ENCODE results near the gene GTF2H3. TPM values are rescaled to one million over a fixed set of nuclear protein-coding genes. Genes with fewer than 3 reads are reported as not detected.

The GTF2H3 gene
- total and polyA plus RNA-seq, 9 of the 15 experiments (the other 6 are each of a cell fraction or from before 2014, with no cell fraction given), result 22.7 to 99.7 (median 49.6) TPM

DNA sequence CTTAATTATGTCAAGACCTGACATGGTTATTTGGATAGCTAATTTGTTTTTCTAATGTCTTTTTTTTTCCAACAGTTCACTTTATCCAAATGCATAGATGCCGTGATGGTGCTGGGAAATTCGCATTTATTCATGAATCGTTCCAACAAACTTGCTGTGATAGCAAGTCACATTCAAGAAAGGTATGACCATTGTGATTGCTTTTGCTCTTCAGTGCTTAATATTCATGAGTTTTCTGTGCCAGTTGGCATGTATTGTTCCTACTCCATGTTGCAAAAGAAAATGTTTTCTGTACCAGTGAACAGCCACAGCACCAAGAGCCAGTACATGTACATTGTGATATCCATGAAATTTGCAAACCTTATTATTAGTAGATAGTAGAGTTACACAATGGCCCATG is 11.8 kb downstream of the GTF2H3 start:
- in situ Hi-C loops (cut with MboI) (no loop called here), intact Hi-C loops (cut with micrococcal nuclease) (no loop called here)
- ATAC-seq (no peak), FAIRE-seq (no peak), DNase-seq (ENCODE audit: extremely low read depth in 1 of 4, low spot score in 3 of 4) (no peak)
- no peaks in the 10 kb centered on the region for H4K20me1 ChIP-seq (replicated peaks; ENCODE audit: control insufficient read depth, insufficient read depth, low read length)
- peaks cover 94% of the 10 kb centered on the region for H3K36me3 ChIP-seq (ENCODE audit: control insufficient read depth, insufficient read depth, low read length)
- ChIA-PET POLR2A (interaction anchor here (0.6 kb wide), 1 partner anchor 17 kb away, joined by 3 read pairs; no protein-coding TSS in a partner anchor), CTCF (ENCODE audit: low intra/inter-chr PET ratio) (no interaction called here)
- H2AFZ ChIP-seq (ENCODE audit: low read depth, low read length), result no peak overlapping the region
- H3K4me1 ChIP-seq (replicated peaks in 1 of 2; ENCODE audit: control insufficient read depth in 2 of 2, insufficient read depth in 2 of 2, low read length in 2 of 2), result no peaks in the 10 kb centered on the region
- WGBS (ENCODE audit: insufficient coverage, low coverage, missing lambda C conversion rate), result 92% methylated on average over 3 of the region's 3 CpGs
- H3K9me3 ChIP-seq (replicated peaks; ENCODE audit: control insufficient read depth, insufficient read depth, low read depth, low read length), result no peaks in the 10 kb centered on the region
- no peak overlapping the region for H3K4me3 ChIP-seq
- no peak overlapping the region for H3K27ac ChIP-seq (ENCODE audit: extremely low read depth, low read depth, low read length)
- BruUV-seq (replicated peaks), result no TSS peak
- H3K9ac ChIP-seq (ENCODE audit: insufficient read depth in 1 of 2, low read depth in 2 of 2, low read length in 2 of 2), result no peak overlapping the region
- H3K79me2 ChIP-seq (ENCODE audit: control insufficient read depth, insufficient read depth, low read length), result peaks cover 8% of the 10 kb centered on the region
- H3K4me2 ChIP-seq (ENCODE audit: insufficient read depth, low read length), result no peak overlapping the region
- H3K9me1 ChIP-seq (ENCODE audit: control insufficient read depth, insufficient read depth, low read length), result no peaks in the 10 kb centered on the region
- H3K27me3 ChIP-seq (ENCODE audit: control insufficient read depth in 2 of 2, insufficient read depth in 2 of 2, low read length in 2 of 2), result no peaks in the 10 kb centered on the region
- TF ChIP-seq BRF1 (IDR thresholded peaks at IDR 0.05; ENCODE audit: borderline replicate concordance, extremely low read depth, insufficient read length) (no peak), ZNF282 (CRISPR knock-in tag; IDR thresholded peaks at IDR 0.05) (no peak), ZNF586 (CRISPR knock-in tag; conservative IDR thresholded peaks at IDR 0.05) (no peak), MAFF (IDR thresholded peaks at IDR 0.05; ENCODE audit: low read length) (no peak), RB1 (IDR thresholded peaks at IDR 0.05; ENCODE audit: low read depth) (no peak), MYBL2 (IDR thresholded peaks at IDR 0.05; ENCODE audit: low read depth) (no peak), MYBL2 (CRISPR knock-in tag; IDR thresholded peaks at IDR 0.05; ENCODE audit: borderline replicate concordance) (no peak), L3MBTL2 (IDR thresholded peaks at IDR 0.05) (no peak), ZNF197 (CRISPR knock-in tag; IDR thresholded peaks at IDR 0.05; ENCODE audit: low read depth) (no peak), TAF1 (IDR thresholded peaks at IDR 0.05; ENCODE audit: control insufficient read depth, extremely low read depth, insufficient read depth, low read length, severe bottlenecking) (no peak), EGR1 (conservative IDR thresholded peaks at IDR 0.05) (no peak), POLR2G (IDR thresholded peaks at IDR 0.05; ENCODE audit: low read depth, low read length) (no peak), MEF2A (IDR thresholded peaks at IDR 0.05; ENCODE audit: control insufficient read depth, low read depth, low read length) (no peak), ZFPM2 (CRISPR knock-in tag; IDR thresholded peaks at IDR 0.05) (no peak)
- TF ChIP-seq, protein P1, sequence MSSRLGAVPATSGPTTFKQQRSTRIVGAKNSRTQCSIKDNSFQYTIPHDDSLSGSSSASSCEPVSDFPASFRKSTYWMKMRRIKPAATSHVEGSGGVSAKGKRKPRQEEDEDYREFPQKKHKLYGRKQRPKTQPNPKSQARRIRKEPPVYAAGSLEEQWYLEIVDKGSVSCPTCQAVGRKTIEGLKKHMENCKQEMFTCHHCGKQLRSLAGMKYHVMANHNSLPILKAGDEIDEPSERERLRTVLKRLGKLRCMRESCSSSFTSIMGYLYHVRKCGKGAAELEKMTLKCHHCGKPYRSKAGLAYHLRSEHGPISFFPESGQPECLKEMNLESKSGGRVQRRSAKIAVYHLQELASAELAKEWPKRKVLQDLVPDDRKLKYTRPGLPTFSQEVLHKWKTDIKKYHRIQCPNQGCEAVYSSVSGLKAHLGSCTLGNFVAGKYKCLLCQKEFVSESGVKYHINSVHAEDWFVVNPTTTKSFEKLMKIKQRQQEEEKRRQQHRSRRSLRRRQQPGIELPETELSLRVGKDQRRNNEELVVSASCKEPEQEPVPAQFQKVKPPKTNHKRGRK (tag; IDR thresholded peaks at IDR 0.05), result no peak
- TF ChIP-seq, protein P2, sequence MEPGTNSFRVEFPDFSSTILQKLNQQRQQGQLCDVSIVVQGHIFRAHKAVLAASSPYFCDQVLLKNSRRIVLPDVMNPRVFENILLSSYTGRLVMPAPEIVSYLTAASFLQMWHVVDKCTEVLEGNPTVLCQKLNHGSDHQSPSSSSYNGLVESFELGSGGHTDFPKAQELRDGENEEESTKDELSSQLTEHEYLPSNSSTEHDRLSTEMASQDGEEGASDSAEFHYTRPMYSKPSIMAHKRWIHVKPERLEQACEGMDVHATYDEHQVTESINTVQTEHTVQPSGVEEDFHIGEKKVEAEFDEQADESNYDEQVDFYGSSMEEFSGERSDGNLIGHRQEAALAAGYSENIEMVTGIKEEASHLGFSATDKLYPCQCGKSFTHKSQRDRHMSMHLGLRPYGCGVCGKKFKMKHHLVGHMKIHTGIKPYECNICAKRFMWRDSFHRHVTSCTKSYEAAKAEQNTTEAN (CRISPR knock-in tag; IDR thresholded peaks at IDR 0.05), result no peak
- TF ChIP-seq, protein P3, sequence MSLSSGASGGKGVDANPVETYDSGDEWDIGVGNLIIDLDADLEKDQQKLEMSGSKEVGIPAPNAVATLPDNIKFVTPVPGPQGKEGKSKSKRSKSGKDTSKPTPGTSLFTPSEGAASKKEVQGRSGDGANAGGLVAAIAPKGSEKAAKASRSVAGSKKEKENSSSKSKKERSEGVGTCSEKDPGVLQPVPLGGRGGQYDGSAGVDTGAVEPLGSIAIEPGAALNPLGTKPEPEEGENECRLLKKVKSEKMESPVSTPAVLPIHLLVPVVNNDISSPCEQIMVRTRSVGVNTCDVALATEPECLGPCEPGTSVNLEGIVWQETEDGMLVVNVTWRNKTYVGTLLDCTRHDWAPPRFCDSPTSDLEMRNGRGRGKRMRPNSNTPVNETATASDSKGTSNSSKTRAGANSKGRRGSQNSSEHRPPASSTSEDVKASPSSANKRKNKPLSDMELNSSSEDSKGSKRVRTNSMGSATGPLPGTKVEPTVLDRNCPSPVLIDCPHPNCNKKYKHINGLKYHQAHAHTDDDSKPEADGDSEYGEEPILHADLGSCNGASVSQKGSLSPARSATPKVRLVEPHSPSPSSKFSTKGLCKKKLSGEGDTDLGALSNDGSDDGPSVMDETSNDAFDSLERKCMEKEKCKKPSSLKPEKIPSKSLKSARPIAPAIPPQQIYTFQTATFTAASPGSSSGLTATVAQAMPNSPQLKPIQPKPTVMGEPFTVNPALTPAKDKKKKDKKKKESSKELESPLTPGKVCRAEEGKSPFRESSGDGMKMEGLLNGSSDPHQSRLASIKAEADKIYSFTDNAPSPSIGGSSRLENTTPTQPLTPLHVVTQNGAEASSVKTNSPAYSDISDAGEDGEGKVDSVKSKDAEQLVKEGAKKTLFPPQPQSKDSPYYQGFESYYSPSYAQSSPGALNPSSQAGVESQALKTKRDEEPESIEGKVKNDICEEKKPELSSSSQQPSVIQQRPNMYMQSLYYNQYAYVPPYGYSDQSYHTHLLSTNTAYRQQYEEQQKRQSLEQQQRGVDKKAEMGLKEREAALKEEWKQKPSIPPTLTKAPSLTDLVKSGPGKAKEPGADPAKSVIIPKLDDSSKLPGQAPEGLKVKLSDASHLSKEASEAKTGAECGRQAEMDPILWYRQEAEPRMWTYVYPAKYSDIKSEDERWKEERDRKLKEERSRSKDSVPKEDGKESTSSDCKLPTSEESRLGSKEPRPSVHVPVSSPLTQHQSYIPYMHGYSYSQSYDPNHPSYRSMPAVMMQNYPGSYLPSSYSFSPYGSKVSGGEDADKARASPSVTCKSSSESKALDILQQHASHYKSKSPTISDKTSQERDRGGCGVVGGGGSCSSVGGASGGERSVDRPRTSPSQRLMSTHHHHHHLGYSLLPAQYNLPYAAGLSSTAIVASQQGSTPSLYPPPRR (CRISPR knock-in tag; IDR thresholded peaks at IDR 0.05; ENCODE audit: borderline replicate concordance), result no peak

Measured in K562 (cell line).